NCI-H2227 (cell line): Measurements from ENCODE around the gene TRNT1.
A peak's percentile ranks its signal among the peaks of the same experiment; 100 is the strongest.

Source experiments
- DNase-seq: peaks from one replicate; lab custom pipeline; 2025; ENCODE audit not compliant: unreplicated experiment; lab: John Stamatoyannopoulos, UW

The TRNT1 gene

DNA sequence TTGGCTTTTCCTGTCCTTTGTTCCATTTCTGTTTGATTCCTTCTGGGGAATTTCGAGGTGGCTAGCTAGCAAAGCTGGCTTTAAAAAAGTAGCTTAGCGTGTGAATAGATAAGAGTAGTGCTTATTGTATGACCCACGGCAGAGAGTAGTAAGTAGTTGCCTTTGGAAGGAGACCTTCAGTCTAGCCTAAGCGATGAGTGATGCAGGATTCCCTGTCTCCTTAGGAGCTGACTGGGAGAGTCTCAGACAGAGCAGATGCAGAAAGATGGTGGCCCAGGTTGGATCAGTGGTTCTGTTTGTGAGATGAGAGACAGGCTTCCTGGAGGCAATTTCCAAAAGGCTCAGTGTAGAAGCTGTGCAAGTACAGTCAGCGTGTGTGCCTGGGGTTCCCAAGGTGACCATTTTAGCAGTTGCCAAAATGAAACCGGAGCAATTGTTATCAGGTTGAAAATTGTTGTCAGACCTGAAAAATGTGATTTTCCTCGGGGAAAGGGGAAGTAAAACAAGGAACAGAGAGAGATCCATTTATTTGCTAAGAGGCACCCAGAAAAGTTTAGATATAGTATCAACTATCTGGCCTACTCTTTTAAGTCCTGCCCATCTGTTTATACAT, 15.9 kb upstream of the TRNT1 start:
- peak; percentile 21 for DNase-seq

GRCh38 chr3:3113042-3113709, 13.6 kb upstream of the TRNT1 start:
- DNase-seq: no peak

- DNase-seq: no peak
Observed at GRCh38 chr3:3117651-3118050, 9.1 kb upstream of the TRNT1 start.

GRCh38 chr3:3119393-3119851, 7.3 kb upstream of the TRNT1 start:
- DNase-seq: no peak

GRCh38 chr3:3125977-3126376, 763 bp upstream of the TRNT1 start:
- DNase-seq: no peak

GRCh38 chr3:3127432-3128010, 781 bp downstream of the TRNT1 start:
- DNase-seq: no peak

GRCh38 chr3:3129579-3129978, 2.8 kb downstream of the TRNT1 start:
- DNase-seq: no peak

DNA sequence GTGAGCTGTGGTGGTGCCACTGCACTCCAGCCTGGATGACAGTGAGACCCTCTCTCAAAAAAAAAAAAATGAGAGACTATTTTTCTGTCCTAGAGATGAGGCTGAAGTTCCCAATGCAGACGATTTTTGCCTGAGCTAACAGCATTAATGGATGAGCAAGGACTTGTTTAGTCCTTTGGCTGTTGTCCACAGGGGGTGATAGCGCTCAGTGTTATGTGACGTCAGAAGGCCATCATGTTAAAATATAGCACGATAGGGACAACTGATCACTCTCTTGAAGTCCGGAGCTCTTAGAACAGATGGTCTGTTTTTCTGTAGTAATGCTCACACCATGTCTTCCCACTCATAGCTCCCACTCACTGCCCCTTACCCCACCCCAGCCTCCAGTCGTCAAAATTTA, 6.8 kb downstream of the TRNT1 start:
- DNase-seq: no peak

- DNase-seq: no peak
Observed at GRCh38 chr3:3134750-3135448, 8.2 kb downstream of the TRNT1 start.

DNA sequence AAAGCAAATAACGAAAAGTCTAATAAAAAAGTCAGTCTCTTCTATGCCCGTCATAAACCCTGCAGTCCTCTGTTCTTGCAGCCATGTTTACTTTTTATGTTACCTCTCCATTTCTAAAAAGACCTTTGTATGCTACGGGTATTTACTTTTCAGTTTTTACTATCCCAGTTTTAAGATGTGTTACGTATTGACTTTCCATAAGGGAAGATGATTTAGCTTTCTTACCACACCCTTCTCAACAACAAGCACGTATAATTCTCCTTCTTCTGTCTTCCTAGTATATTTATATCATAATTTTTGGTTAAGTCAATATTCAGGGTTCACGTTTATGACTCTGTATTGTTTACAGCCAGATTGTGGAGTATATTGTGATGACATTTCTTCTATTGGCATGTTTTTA, 10.8 kb downstream of the TRNT1 start:
- DNase-seq: no peak

DNA sequence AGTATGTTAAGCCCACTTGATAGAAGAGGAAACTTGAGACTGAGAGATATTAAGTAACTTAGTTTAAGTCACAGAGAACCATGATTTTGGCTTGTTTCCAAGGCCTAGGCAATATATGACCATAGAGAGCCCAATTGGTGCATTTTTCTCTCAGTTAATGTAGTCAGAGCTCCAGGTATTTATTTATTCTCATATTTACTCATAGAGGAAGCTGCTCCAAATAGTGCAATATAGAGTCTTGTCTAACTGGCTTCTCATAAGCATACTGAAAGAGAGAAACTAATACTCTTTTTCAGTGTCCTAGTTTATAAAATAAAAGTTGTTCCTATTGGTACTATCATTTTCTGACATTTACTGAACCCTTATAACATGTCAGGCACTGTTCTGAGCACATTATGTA, 15.2 kb downstream of the TRNT1 start:
- DNase-seq: no peak

DNA sequence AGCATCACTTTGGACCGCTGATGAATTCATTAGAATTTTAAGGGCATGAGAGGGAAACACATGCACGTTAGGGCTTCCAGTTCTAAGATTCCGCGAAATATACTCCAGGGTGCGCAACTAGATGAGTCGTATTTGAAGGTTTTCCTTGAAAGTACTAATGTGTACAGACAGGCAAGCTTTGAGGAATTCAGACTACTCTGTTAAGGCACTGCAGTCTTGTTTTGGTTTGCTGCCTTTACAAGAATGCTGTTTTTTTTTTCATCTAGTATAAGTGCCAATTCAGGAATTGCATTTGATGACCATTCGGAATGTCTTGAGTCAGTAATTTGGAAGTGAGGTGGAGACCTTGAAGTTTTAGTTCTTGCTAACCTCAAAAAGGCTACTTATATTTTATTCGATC, 19.1 kb downstream of the TRNT1 start:
- no peak for DNase-seq

DNA sequence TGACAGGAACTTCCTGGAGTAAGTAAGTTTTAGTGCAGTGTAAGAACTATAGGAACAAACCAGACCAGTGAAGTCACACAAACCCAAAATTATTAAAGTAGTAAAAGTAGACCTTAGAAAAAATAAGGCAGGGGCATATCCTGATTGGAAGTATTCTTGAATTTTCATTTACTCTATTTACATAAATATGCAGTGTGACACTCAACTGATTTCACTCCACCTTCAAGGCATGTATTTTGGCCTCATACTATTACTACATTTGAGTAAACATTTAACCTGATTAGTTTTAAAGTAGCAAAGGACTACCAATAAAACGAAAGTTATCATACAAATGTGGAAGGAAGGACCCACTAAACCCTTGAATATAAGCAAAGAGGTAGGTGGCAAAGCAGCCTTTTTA, 22.8 kb downstream of the TRNT1 start:
- DNase-seq: no peak

DNA sequence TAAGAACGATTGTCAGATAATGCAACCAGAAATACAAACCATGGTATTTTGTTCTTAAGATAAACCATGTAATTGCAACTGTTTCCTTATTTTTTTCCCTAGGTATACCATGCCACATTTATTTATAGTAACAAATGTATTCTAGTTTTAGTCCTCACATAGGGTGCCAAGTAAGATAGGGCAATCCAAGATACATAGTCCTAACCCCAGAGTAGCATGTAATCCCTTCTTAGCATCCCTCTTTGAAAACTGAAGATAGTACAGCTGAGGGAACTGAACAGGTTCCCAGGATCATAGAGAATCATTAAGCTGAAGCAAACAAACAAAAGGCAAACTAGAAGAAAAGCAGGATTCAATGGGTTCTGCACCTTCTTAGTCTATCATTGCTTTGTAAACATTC, 24.8 kb downstream of the TRNT1 start:
- no peak for DNase-seq

DNA sequence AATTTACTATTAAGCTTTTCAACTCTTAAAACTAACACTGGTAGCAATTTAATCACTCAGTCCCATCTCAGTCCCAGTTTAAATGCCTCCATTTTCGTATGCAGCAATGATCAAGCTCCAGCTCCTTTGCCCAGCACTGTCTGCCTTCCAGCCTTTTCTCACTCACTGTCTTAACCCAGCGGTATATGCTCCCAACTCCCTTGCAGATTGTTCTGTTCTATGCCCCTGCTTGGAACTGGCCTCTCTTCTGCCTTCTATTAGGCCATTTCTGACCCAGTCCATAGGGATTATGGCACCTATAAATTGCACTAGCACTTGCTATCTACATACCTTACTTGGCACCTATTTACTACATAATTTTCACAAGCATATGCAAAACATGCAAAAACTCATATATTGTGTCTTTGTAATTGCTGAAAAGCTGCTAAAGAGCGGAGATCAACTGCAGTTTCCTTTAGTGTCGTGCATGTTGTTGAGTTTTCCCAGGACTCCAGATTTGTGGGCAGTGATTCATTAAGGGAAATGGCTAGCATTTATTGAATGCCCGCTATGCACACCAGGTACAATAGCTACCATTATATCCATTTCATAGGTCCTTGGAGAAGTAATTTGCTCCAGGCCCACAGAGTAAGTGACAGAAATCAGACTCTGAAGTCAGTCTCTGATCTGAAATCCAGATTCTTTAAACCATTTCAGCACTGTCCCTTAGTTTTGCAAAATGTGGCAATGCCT, 28.3 kb downstream of the TRNT1 start:
- no peak for DNase-seq

- no peak for DNase-seq
Observed at GRCh38 chr3:3157484-3157883, 30.7 kb downstream of the TRNT1 start.

DNA sequence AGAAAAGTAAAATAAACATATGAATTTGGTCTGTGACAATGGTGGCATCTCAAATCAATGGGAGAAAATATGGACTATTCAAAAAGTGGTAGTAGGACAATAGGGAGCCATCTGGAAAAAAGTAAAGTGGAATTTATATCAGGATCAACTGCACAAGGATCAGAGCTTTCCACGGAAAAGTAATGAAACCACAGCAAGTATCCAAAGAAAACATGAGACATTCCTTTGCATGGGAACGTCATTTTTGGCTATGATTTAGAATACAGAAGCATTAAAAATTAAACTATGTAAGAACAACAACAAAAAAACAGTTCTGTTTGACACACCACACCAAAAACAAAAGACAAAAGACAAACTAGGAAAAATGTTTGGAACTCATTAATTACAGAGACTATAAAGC, 34.1 kb downstream of the TRNT1 start:
- no peak for DNase-seq

DNA sequence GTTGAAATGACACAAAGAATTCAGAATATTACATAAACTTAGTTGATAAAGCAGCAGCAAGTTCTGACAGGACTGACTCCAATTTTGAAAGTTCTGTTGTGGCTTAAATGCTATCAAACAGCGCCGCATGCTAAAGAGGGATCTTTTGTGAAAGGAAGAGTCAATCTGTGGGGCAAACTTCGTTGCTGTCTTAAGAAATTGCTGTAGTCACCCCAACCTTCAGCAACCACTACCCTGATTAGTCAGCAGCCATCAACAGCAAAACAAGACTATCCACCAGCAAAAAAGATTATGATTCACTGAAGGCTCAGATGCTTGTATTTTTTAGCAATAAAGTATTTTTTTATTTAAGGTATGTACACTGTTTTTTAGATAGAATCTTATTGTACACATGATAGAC, 38.5 kb downstream of the TRNT1 start:
- no peak for DNase-seq

GRCh38 chr3:3165650-3166049, 38.9 kb downstream of the TRNT1 start:
- no peak for DNase-seq

DNA sequence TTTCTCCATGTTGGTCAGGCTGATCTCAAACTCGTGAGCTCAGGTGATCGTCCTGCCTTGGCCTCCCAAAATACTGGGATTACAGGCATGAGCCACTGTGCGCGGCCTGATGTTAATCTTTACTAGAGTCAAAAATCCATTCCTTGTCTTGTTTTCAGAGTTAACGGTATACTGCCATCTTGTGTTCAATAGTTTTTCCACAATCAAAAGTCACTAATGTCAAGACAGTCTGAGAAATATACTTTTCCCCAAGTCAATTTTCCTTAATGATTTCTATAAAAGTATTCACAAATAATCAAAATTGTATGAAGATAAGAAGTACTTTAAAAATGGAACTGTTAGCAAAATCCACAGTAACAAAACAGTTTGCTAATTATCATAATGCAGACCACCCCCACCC, 44.3 kb downstream of the TRNT1 start:
- DNase-seq: peak; percentile 5

DNA sequence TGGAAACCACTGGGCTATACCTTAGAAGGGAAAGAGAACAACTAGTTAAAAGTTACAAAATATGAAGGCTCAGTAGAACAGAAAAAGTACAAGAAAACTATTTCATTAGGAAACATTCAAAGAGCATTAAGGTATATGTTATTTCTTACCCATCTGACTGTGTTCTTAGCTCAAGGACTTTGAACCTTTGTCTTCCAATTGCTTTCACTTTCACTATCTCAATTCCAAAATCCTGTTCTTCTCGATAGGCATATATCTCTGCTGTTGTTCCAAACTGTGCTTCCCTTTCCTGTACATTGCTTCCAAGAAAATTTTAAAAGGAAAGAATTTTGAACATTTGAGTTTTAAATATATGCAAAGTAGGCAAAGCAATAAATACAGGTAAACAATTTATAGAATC, 45.9 kb downstream of the TRNT1 start:
- DNase-seq: no peak
